WTC11 (cell line): ENCODE data around the gene COL6A5.

Source experiments
- AFF4 ChIP-seq: sonication (generic); formaldehyde crosslinking; IDR thresholded peaks from 2 replicates; pipeline ENCODE4 v1.8.1; 2023; ENCODE audit warnings: mild to moderate bottlenecking, missing genetic modification reagents, borderline replicate concordance
- CTCF ChIP-seq: fragments of 200-600 bp; IDR thresholded peaks from 2 replicates; pipeline ENCODE4 v1.8.0; 2022; ENCODE audit warnings: antibody characterized with exemption
- MLX ChIP-seq: sonication (generic); formaldehyde crosslinking; IDR thresholded peaks from 2 replicates; pipeline ENCODE4 v1.8.1; 2023; ENCODE audit warnings: mild to moderate bottlenecking, missing genetic modification reagents, moderate library complexity
- TEAD1 ChIP-seq: sonication (generic); formaldehyde crosslinking; IDR thresholded peaks from 2 replicates; pipeline ENCODE4 v1.8.0; 2022; ENCODE audit warnings: mild to moderate bottlenecking, missing genetic modification reagents
- ZNF138 ChIP-seq: sonication (generic); formaldehyde crosslinking; conservative IDR thresholded peaks from 2 replicates; pipeline ENCODE4 v1.8.1; 2022; ENCODE audit warnings: mild to moderate bottlenecking, moderate library complexity, missing genetic modification reagents
- TF ChIP-seq, protein P1 (sequence below): sonication (generic); formaldehyde crosslinking; IDR thresholded peaks from 2 replicates; pipeline ENCODE4 v1.8.1; 2023; ENCODE audit warnings: mild to moderate bottlenecking, missing genetic modification reagents, moderate library complexity

DNA sequence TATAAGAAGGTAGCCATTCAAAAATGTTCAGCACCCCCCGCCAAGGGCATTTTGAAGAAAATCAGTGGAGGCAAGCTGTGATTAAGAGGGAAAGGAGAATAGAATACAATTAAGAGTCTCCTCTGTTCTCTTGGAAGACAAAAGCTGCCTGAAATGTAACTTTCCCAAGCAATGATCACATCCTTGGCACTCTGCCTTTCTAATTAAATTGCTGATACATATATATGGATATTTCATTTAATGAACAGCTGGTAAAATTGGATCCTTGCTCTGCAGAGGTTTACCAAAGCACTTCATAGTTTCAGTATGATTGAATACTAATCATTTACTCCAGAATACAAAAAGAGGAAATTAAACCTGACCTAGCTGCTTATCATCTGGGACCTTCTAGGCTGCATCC, 182.0 kb downstream of the COL6A5 start:
- TF ChIP-seq, protein P1, sequence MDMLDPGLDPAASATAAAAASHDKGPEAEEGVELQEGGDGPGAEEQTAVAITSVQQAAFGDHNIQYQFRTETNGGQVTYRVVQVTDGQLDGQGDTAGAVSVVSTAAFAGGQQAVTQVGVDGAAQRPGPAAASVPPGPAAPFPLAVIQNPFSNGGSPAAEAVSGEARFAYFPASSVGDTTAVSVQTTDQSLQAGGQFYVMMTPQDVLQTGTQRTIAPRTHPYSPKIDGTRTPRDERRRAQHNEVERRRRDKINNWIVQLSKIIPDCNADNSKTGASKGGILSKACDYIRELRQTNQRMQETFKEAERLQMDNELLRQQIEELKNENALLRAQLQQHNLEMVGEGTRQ = no peak
- TF ChIP-seq MLX (CRISPR knock-in tag) (no peak), AFF4 (CRISPR knock-in tag) (no peak), ZNF138 (CRISPR knock-in tag) (no peak), CTCF (no peak), TEAD1 (CRISPR knock-in tag) (no peak)
